Endometrium (tissue), 2 donors: ENCODE measurements around the gene CKB.
"Not testable (repeated sequence)": the region's sequence is repeated elsewhere in the genome, so short reads cannot be mapped to it uniquely, and the experiment has no call there.

ENCODE experiments used
- FAIRE-seq: peaks from 2 replicates; lab custom pipeline; 2012; peaks lifted over from hg19 to GRCh38; lab: Jason Lieb, UNC
- donor health status: control.
- donor health status: control.

The CKB gene

GRCh38 chr14:103526247-103526913 lies 3.8 kb upstream of the CKB start:
- FAIRE-seq = no peak

- not testable (repeated sequence) for FAIRE-seq
Measured at GRCh38 chr14:103525430-103526246, 3.0 kb upstream of the CKB start.

GRCh38 chr14:103524002-103524935 lies 1.6 kb upstream of the CKB start:
- FAIRE-seq = no peak

- no peak for FAIRE-seq
Measured at GRCh38 chr14:103523575-103523954, 935 bp upstream of the CKB start.

GRCh38 chr14:103521951-103522563 lies 573 bp downstream of the CKB start:
- FAIRE-seq = no peak

- no peak for FAIRE-seq
Measured at GRCh38 chr14:103521438-103521950, 1.1 kb downstream of the CKB start.

- no peak for FAIRE-seq
Measured at GRCh38 chr14:103520657-103521437, 1.8 kb downstream of the CKB start.

- no peak for FAIRE-seq
Measured at GRCh38 chr14:103520269-103520656, 2.4 kb downstream of the CKB start.

- no peak for FAIRE-seq
Measured at GRCh38 chr14:103519837-103520212, 2.8 kb downstream of the CKB start.

- FAIRE-seq = no peak
Measured at GRCh38 chr14:103519043-103519836, 3.4 kb downstream of the CKB start.

GRCh38 chr14:103518422-103519042 lies 4.1 kb downstream of the CKB start:
- FAIRE-seq = no peak

- FAIRE-seq = no peak
Measured at GRCh38 chr14:103517721-103518421, 4.8 kb downstream of the CKB start.

- no peak for FAIRE-seq
Measured at GRCh38 chr14:103517174-103517566, 5.5 kb downstream of the CKB start.

GRCh38 chr14:103516426-103517173 lies 6.0 kb downstream of the CKB start:
- FAIRE-seq = no peak

- FAIRE-seq = no peak
Measured at GRCh38 chr14:103514596-103515421, 7.8 kb downstream of the CKB start.

GRCh38 chr14:103512701-103513611 lies 9.7 kb downstream of the CKB start:
- FAIRE-seq = no peak
